ENCODE measurements around the gene PIK3C2G. TPM values are rescaled to one million over a fixed set of nuclear protein-coding genes. Genes with fewer than 3 reads are reported as not detected.

PIK3C2G gene
- total RNA-seq, 1 experiment from 2014 or later: not detected

DNA sequence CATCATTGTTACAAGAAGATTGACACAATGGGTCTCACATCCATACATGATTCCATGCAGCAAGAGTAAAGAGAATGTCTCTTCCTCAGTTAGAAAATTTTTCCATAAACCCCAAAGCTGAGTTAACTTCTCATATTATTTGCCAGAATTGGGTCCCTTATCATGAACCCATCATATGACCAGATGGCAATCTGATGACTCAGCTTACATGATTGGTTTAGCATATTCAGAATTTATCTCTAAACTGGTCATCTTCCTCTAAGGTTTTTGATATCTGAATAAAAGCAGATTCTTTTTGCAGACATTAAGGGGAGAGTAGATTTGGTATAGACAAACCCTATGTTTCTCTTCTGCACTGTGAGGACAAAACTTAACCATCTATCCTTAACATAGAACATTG, 174.9 kb downstream of the PIK3C2G start:
- Histone ChIP-seq H3K4me1 (ENCODE audit: insufficient read depth, low read length) (no peaks in the 10 kb centered on the region), H2BK15ac (ENCODE audit: low read depth, low read length) (no peak overlapping the region), H3K4me2 (ENCODE audit: insufficient read depth, insufficient read length, low read length) (no peak overlapping the region), H2AK5ac (ENCODE audit: insufficient read length, low read length) (no peak overlapping the region), H3T11ph (ENCODE audit: low read length) (no peak overlapping the region), H3K79me1 (ENCODE audit: insufficient read depth, low read depth, low read length, poor library complexity, severe bottlenecking) (no peaks in the 10 kb centered on the region), H3K56ac (ENCODE audit: insufficient read length, low read depth, low read length) (no peak overlapping the region), H4K8ac (replicated peaks; ENCODE audit: insufficient read length, low read depth, low read length) (no peak overlapping the region), H4K91ac (ENCODE audit: insufficient read length, low read depth, low read length) (no peak overlapping the region), H4K5ac (ENCODE audit: insufficient read length, low read depth, low read length) (no peak overlapping the region), H3K79me2 (ENCODE audit: insufficient read depth, low read length) (no peaks in the 10 kb centered on the region), H2BK12ac (ENCODE audit: insufficient read length, low read depth, low read length) (no peak overlapping the region), H3K4ac (ENCODE audit: low read depth, low read length) (no peak overlapping the region), H3K9me3 (ENCODE audit: control insufficient read depth, low read depth, low read length) (no peaks in the 10 kb centered on the region), H3K23ac (ENCODE audit: insufficient read length, low read depth, low read length) (no peak overlapping the region), H3K27ac (ENCODE audit: insufficient read length, low read depth, low read length) (no peak overlapping the region), H3K18ac (ENCODE audit: insufficient read length, low read depth, low read length) (no peak overlapping the region), H3K14ac (ENCODE audit: insufficient read depth, low read length) (no peak overlapping the region), H3K9ac (ENCODE audit: extremely low read depth, insufficient read length, low read length) (no peak overlapping the region), H2BK20ac (ENCODE audit: low read depth, low read length, poor library complexity, severe bottlenecking) (no peak overlapping the region), H2BK120ac (ENCODE audit: low read depth, low read length, poor library complexity, severe bottlenecking) (no peak overlapping the region), H2BK5ac (ENCODE audit: insufficient read length, low read length) (no peak overlapping the region), H3K23me2 (ENCODE audit: insufficient read length, low read depth, low read length, poor library complexity, severe bottlenecking) (no peaks in the 10 kb centered on the region), H4K20me1 (ENCODE audit: control insufficient read depth, insufficient read depth, insufficient read length) (no peaks in the 10 kb centered on the region), H2AFZ (ENCODE audit: low read length) (no peak overlapping the region), H3K27me3 (ENCODE audit: insufficient read depth, low read length) (no peaks in the 10 kb centered on the region)
- H3K9me3 Mint-ChIP-seq: no peaks in the 10 kb centered on the region
- no peaks in the 10 kb centered on the region for H3K36me3 Mint-ChIP-seq (ENCODE audit: insufficient read depth in 1 of 3, low read depth in 3 of 3)
- no peak overlapping the region for H3K4me3 Mint-ChIP-seq
- no peak for DNase-seq
- peaks cover 6% of the 10 kb centered on the region in 2 experiments for H3K4me1 Mint-ChIP-seq
- TF ChIP-seq CTCF (conservative IDR thresholded peaks at IDR 0.05): no peak
- no peaks in the 10 kb centered on the region for H3K27me3 Mint-ChIP-seq (ENCODE audit: low read depth)
- no peak overlapping the region for H3K27ac Mint-ChIP-seq
